HepG2 (cell line): Measurements from ENCODE around the gene CCDC33. TPM values are rescaled to one million over a fixed set of nuclear protein-coding genes. Genes with fewer than 3 reads are reported as not detected.

Experiments
- ATAC-seq: fragments of 200-7000 bp; cut with Tn5 transposase; 3 replicates; pipeline ENCODE4 v1.9.1; 2020; ENCODE audit warnings: mild to moderate bottlenecking, moderate library complexity
- BruUV-seq: library from RNA; stranded (reverse); fragments of 400-500 nt; replicated peaks from 2 replicates; lab custom pipeline; 2021; lab: Mats Ljungman, UMichigan
- CTCF ChIA-PET: fragments of 300-600 bp; formaldehyde crosslinking; extraction: SDS; loops from one replicate; lab custom pipeline; 2021; ENCODE audit warnings: low total read pairs, inconsistent platforms, low intra/inter-chr PET ratio; lab: Yijun Ruan, JAX
- POLR2A ChIA-PET: fragments of 350-600 bp; sonication (Branson Sonifier 250); formaldehyde crosslinking; loops from one replicate; lab custom pipeline; 2020; ENCODE audit warnings: antibody characterized with exemption, inconsistent platforms; lab: Yijun Ruan, JAX
- DNase-seq: peaks from one replicate; pipeline ENCODE4 v3.0.0-alpha.2; 2015; ENCODE audit warnings: low spot score
- FAIRE-seq: peaks from 3 replicates; lab custom pipeline; 2011; peaks lifted over from hg19 to GRCh38; lab: Jason Lieb, UNC
- H2AFZ ChIP-seq: one replicate; pipeline ENCODE4 v1.6.1; 2011; ENCODE audit warnings: low read length, inconsistent platforms
- H3K27ac ChIP-seq: fragments of 300-600 bp; 3 replicates; pipeline ENCODE4 v1.8.0; 2011; ENCODE audit warnings: mixed run types, mild to moderate bottlenecking, mixed read lengths, low read length, inconsistent platforms; ENCODE audit not compliant: insufficient read depth; ENCODE audit errors: extremely low read length
- H3K27me3 ChIP-seq, 2 experiments: fragments of 200-600 bp in 1 of 2; 2 replicates in 1 of 2; 3 replicates in 1 of 2; pipeline versions ENCODE4 v1.6.0 to v1.8.0; 2011; ENCODE audit warnings: low read length in 2 of 2, mild to moderate bottlenecking in 2 of 2, moderate library complexity in 2 of 2, inconsistent platforms in 1 of 2; ENCODE audit not compliant: insufficient read depth in 2 of 2, control insufficient read depth in 1 of 2
- H3K36me3 ChIP-seq, 2 experiments: fragments of 200-600 bp in 1 of 2; replicated peaks in 1 of 2; 2 replicates in 1 of 2; 3 replicates in 1 of 2; pipeline versions ENCODE4 v1.5.1 to v1.8.0; 2011; ENCODE audit warnings: low read length in 2 of 2, inconsistent platforms in 1 of 2; ENCODE audit not compliant: insufficient read depth in 2 of 2, control insufficient read depth in 1 of 2
- H3K4me1 ChIP-seq: 2 replicates; pipeline ENCODE4 v1.5.1; 2012; ENCODE audit warnings: low read length, inconsistent platforms; ENCODE audit not compliant: insufficient read depth
- H3K4me2 ChIP-seq: 2 replicates; pipeline ENCODE4 v1.6.0; 2011; ENCODE audit warnings: low read depth, low read length, inconsistent platforms
- H3K4me3 ChIP-seq, 3 experiments: fragments of 200-600 bp in 1 of 3; sonication (generic), shearing (Covaris generic) in 1 of 3; replicated peaks in 1 of 3; 2 replicates each; pipeline ENCODE4 v1.5.1; 2011 to 2016; ENCODE audit warnings: low read length in 3 of 3, inconsistent platforms in 2 of 3, low read depth in 2 of 3, mild to moderate bottlenecking in 2 of 3, control low read depth in 1 of 3, mixed read lengths in 1 of 3; ENCODE audit not compliant: insufficient read depth in 1 of 3
- H3K79me2 ChIP-seq: one replicate; pipeline ENCODE4 v1.6.1; 2011; ENCODE audit warnings: low read length, inconsistent platforms; ENCODE audit not compliant: insufficient read depth
- H3K9ac ChIP-seq: 2 replicates; pipeline ENCODE4 v1.6.0; 2011; ENCODE audit warnings: mild to moderate bottlenecking, low read depth, low read length, inconsistent platforms; ENCODE audit not compliant: insufficient read depth
- H3K9me3 ChIP-seq: 2 replicates; pipeline ENCODE4 v1.5.1; 2012; ENCODE audit warnings: mild to moderate bottlenecking, low read length
- H4K20me1 ChIP-seq: 2 replicates; pipeline ENCODE4 v1.6.0; 2011; ENCODE audit warnings: inconsistent platforms, mild to moderate bottlenecking, low read length, moderate library complexity; ENCODE audit not compliant: insufficient read depth
- WIZ ChIP-seq: sonication (generic); formaldehyde crosslinking; IDR thresholded peaks from 2 replicates; pipeline ENCODE4 v1.5.1; 2020; ENCODE audit warnings: mild to moderate bottlenecking, missing genetic modification reagents
- ZSCAN25 ChIP-seq: sonication (generic); formaldehyde crosslinking; IDR thresholded peaks from 2 replicates; pipeline ENCODE4 v1.8.0; 2022; ENCODE audit warnings: mild to moderate bottlenecking, missing genetic modification reagents
- WGBS: methylation state at CpG from one replicate; pipeline ENCODE4 v1.1.6; 2017; ENCODE audit warnings: low lambda C conversion rate; 5-methylcytosine and 5-hydroxymethylcytosine counted together
- in situ Hi-C: cut with HindIII; loops from 2 replicates; pipeline ENCODE4 v1.10.0; 2017; ENCODE audit warnings: low pct_unique_long_range_greater_than_20kb; ENCODE audit not compliant: extremely low pct_ligation_motif_present
- intact Hi-C: fragments of 100-400 bp; cut with micrococcal nuclease; formaldehyde crosslinking; loops from one replicate; pipeline ENCODE4 v1.10.0; 2022; ENCODE audit not compliant: unreplicated experiment
- polyA plus RNA-seq, 8 experiments: library from polyadenylated mRNA; depleted of rRNA in 3 of 8; stranded (reverse) in 7 of 8; unstranded in 1 of 8; fragments of >200 nt; fragmentation: Illumina TruSeq in 4 of 8; extraction: Trizol in 4 of 8; gene quantifications; 2 replicates each; pipeline versions ENCODE4 v1.2.1 to v1.2.3, GENCODE V29; 2011 to 2016; ENCODE audit warnings: low read depth in 4 of 8, missing spikeins in 1 of 8, mixed read lengths in 1 of 8; ENCODE audit not compliant: insufficient read depth in 1 of 8
- total RNA-seq, 5 experiments: library from RNA; depleted of rRNA; stranded (reverse); fragments of >200 nt; fragmentation: Illumina TruSeq; extraction: Trizol; gene quantifications; 2 replicates each; pipeline ENCODE4 v1.2.3, GENCODE V29; 2016; ENCODE audit warnings: low read depth in 1 of 5

CCDC33 gene
- total and polyA plus RNA-seq, 2 of the 13 experiments (the other 11 are each of a cell fraction or from before 2014, with no cell fraction given), result 0.30 TPM; not detected in 1

- no peaks in the 10 kb centered on the region for H4K20me1 ChIP-seq
- intact Hi-C loops, result no loop called here
- no peaks in the 10 kb centered on the region for H3K9me3 ChIP-seq
- no peak overlapping the region for H3K4me3 ChIP-seq
- DNase-seq, result no peak
- BruUV-seq, result no TSS peak
- WGBS, result 40% methylated on average over 25 of the region's 25 CpGs
- ChIA-PET CTCF (no interaction called here), POLR2A (no interaction called here)
- no peaks in the 10 kb centered on the region for H3K79me2 ChIP-seq
- no peak for FAIRE-seq
- H3K4me1 ChIP-seq, result 0 out of 2 replicates have a peak, but pooled peaks cover 4% of the 10 kb centered on the region
- in situ Hi-C loops, result no loop called here
- no peak overlapping the region for H3K27ac ChIP-seq
- H3K27me3 ChIP-seq, result peaks cover 7 to 9% of the 10 kb centered on the region in 2 experiments; a peak in 3 of 5 replicates
- no peak overlapping the region for H3K9ac ChIP-seq
- no peak overlapping the region for H2AFZ ChIP-seq
- H3K36me3 ChIP-seq, result no peaks in the 10 kb centered on the region
- no peak for TF ChIP-seq WIZ (CRISPR knock-in tag)
- ATAC-seq, result no peak
- no peak overlapping the region for H3K4me2 ChIP-seq
Observed at GRCh38 chr15:74222240-74223119, 13.6 kb upstream of the CCDC33 start.

GRCh38 chr15:74225928-74226327 lies 10.2 kb upstream of the CCDC33 start:
- in situ Hi-C loops (no loop called here), intact Hi-C loops (no loop called here)
- Histone ChIP-seq H4K20me1 (no peaks in the 10 kb centered on the region), H2AFZ (no peak overlapping the region), H3K27me3 (peaks cover 7 to 19% of the 10 kb centered on the region in 2 experiments; a peak in 3 of 5 replicates), H3K9ac (no peak overlapping the region), H3K27ac (no peak overlapping the region), H3K4me1 (0 out of 2 replicates have a peak, but pooled peaks cover 4% of the 10 kb centered on the region), H3K9me3 (no peaks in the 10 kb centered on the region), H3K36me3 (no peaks in the 10 kb centered on the region), H3K4me3 (no peak overlapping the region), H3K4me2 (no peak overlapping the region), H3K79me2 (no peaks in the 10 kb centered on the region)
- FAIRE-seq (no peak), ATAC-seq (no peak), DNase-seq (no peak)
- BruUV-seq, result no TSS peak
- POLR2A ChIA-PET, result no interaction called here
- WGBS, result 22% methylated on average over 2 of the region's 5 CpGs
- no peak for TF ChIP-seq ZSCAN25 (CRISPR knock-in tag)
- CTCF ChIA-PET, result no interaction called here
